ENCODE data around the gene KIR2DL3.
"Not testable (repeated sequence)": the region's sequence is repeated elsewhere in the genome, so short reads cannot be mapped to it uniquely, and the experiment has no call there.

Gene KIR2DL3

DNA sequence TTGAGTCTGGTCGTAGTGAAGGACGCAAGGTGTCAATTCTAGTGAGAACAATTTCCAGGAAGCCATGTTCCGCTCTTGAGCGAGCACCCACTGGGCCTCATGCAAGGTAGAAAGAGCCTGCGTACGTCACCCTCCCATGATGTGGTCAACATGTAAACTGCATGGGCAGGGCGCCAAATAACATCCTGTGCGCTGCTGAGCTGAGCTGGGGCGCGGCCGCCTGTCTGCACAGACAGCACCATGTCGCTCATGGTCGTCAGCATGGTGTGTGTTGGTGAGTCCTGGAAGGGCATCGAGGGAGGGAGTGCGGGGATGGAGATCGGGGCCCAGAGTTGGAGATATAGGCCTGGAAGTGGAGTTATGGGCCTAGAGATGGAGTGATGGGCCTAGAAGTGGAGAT is at the start of gene KIR2DL3:
KIR2DL3 (plus strand) TSS at position 208 of the 400 bp plus-strand sequence; CDS start at position 241, 33 bp downstream.
- H3K4me3 ChIP-seq (ENCODE audit: low read length), result not testable (repeated sequence)

DNA sequence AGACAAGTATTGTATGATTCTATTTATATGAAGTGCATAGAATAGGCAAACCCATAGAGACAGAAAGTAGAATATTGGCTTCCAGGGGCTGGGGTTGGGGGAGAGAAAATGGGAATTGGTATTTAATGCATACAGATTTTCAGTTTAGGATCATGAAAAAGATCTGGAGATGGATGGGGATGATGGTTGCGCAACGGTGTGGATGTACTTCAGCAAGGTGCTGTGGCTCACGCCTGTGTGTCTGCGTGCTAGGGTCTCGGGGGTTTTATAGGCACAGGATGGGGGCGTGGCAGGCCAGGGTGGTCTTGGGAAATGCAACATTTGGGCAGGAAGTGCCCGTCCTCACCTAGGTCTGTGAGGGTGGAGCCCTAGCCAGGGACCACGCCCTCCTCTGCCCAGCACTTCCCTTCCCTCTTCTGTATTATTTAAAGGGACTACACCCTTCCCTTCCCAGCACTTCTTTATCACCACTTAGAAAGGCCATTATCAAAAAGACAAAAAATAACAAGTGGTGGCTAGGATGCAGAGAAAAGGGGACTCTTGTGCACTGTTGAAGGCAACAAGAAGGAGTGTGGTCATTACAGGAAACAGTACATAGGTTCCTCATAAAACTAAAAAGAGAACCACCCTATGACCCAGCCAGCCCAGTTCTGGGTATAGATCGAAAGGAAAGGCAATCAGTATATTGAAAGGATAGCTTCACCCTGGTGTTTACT is 46.6 kb upstream of the KIR2DL3 start:
- H3K4me3 ChIP-seq (ENCODE audit: low read length), result no peak overlapping the region
- TF ChIP-seq ZNF274 (IDR thresholded peaks at IDR 0.05; ENCODE audit: low read depth, low read length), result no peak

DNA sequence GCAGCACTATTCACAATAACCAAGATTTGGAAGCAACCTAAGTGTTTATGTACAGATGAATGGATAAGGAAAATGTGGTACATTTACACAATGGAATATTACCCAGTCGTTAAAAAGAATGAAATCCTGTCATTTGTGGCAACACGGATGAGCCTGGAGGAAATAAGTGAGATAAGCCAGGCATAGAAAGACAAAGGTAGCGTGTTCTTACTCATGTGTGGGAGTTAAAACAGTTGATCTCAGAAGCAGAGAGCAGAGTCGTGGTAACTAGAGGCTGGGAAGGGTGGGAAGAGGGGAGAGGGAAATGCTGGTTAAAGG is 46.1 kb upstream of the KIR2DL3 start:
- H3K4me3 ChIP-seq (ENCODE audit: low read length), result no peak overlapping the region
- TF ChIP-seq ZNF274 (IDR thresholded peaks at IDR 0.05; ENCODE audit: low read depth, low read length), result no peak

DNA sequence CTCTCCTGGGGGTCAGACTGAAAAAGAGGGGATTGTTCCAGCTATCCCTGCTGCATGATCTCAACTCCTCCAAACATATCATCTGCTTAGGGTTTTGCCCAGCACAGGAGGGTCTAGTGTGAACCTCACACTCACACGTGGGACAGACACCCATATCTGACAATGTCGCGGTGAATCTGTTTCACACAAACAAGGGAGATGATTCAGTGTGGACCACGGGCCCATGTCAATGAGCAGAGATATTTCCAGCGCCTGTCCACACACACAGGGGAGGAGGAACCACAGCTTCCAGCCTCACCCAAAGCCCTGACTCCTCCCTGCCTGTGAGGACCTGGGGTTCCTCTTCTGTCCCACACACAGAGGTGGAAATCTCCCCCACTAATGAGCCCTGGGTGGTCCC is 43.7 kb upstream of the KIR2DL3 start:
- TF ChIP-seq ZNF274 (IDR thresholded peaks at IDR 0.05; ENCODE audit: low read depth, low read length), result no peak
- H3K4me3 ChIP-seq (ENCODE audit: low read length), result no peak overlapping the region

DNA sequence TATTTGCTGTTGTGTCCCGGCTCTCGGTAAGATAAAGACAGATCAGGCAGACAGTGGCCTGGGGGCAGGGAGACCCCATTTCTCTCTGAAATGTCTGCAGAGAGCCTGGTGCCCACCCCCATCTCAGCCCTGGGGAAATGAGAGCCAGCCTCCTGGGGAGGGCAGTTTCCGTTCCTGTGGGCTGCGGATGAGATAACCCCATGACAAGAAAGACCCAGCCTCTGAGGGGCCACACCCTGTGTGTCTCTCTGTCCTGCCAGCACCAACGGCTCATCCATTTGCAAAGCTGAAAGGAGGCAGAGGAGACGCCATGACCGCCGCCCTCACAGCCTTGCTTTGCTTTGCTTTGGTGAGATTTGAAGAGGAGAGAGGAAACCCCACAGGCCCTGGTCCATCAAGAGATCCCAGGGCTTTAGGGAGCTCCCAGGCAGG is 42.2 kb upstream of the KIR2DL3 start:
- no peak for TF ChIP-seq ZNF274 (IDR thresholded peaks at IDR 0.05; ENCODE audit: low read depth, low read length)
- no peak overlapping the region for H3K4me3 ChIP-seq (ENCODE audit: low read length)

DNA sequence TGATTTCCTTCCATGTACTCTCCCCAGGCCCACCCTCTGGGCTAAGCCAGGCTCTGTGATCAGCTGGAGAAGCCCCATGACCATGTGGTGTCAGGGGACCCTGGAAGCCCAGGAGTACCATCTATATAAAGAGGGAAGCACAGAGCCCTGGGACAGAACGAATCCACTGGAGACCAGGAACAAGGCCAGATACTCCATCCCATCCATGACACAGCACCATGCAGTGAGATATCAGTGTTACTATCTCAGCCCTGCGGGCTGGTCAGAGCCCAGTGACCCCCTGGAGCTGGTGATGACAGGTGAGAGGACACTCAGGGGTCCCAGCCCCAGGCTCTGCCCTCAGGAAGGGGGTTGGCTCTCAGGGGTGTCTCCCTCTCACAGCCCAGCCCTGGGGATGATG is 41.5 kb upstream of the KIR2DL3 start:
- TF ChIP-seq ZNF274 (IDR thresholded peaks at IDR 0.05; ENCODE audit: low read depth, low read length), result no peak
- no peak overlapping the region for H3K4me3 ChIP-seq (ENCODE audit: low read length)

DNA sequence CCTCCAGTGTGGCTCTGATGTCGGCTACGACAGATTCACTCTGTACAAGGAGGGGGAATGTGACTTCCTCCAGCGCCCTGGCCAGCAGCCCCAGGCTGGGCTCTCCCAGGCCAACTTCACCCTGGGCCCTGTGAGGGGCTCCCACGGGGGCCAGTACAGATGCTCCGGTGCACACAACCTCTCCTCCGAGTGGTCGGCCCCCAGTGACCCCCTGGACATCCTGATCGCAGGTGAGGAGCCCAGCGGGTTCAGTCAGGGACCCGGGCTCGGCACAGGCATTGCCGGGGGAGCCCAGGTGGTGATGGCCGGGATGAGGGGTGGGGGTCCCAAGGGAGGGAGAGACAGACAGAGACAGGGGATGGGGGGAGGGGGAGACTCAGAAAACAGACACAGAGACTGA is 40.6 kb upstream of the KIR2DL3 start:
- not testable (repeated sequence) for H3K4me3 ChIP-seq (ENCODE audit: low read length)

DNA sequence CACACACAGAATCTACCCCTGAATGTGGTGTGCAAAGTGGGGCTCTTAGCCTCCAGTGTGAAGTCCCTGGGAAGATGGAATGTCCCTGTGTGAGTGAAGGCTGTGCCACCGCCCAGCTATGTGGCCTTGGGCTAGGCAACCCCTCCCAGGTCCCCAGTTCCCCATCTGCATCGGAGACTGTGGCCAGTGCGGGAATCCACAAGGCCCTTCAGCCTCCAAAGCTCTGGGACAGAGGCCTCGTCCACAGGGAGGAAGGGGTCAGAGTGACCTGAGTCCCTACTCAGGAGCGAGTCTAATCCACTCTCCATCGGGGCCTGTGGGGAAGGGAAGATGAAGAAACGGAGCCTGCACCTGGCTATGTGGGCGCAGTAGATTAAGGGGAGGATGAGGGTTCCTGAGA is 33.4 kb upstream of the KIR2DL3 start:
- no peak for TF ChIP-seq ZNF274 (IDR thresholded peaks at IDR 0.05; ENCODE audit: low read depth, low read length)
- H3K4me3 ChIP-seq (ENCODE audit: low read length), result no peak overlapping the region

DNA sequence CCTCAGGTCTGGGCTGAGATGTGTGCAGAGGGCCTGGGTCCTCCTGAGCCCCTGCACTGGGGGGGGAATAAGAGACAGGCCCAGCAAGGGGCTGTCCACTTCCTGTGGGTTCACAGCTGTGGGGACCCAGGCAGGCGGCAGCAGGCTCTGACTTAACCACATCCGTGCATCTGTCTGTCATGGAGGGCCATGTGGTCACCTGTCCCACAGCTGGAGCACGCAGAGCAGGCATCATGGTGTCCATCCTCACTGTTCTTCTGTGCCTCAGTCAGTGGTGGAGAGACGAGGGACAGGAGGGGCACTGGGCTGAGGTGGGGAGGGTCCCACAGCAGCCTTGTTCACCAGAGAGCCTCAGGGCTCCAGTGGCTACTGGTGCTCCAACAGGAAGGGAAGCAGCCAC is 30.4 kb upstream of the KIR2DL3 start:
- no peak overlapping the region for H3K4me3 ChIP-seq (ENCODE audit: low read length)
- TF ChIP-seq ZNF274 (IDR thresholded peaks at IDR 0.05; ENCODE audit: low read depth, low read length), result no peak

DNA sequence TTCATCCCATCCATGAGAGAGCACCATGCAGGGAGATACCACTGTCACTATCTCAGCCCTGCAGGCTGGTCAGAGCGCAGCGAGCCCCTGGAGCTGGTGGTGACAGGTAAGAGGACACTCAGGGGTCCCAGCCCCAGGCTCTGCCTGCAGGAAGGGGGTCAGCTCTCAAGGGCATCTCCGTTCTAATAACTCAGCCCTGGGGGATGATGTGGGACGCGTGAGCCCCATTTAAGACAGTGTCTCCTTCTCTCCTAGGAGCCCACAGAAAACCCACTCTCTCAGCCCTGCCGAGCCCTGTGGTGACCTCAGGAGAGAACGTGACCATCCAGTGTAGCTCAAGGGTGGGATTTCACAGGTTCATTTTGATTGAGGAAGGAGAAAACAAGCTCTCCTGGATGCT is 29.5 kb upstream of the KIR2DL3 start:
- TF ChIP-seq ZNF274 (IDR thresholded peaks at IDR 0.05; ENCODE audit: low read depth, low read length), result no peak

DNA sequence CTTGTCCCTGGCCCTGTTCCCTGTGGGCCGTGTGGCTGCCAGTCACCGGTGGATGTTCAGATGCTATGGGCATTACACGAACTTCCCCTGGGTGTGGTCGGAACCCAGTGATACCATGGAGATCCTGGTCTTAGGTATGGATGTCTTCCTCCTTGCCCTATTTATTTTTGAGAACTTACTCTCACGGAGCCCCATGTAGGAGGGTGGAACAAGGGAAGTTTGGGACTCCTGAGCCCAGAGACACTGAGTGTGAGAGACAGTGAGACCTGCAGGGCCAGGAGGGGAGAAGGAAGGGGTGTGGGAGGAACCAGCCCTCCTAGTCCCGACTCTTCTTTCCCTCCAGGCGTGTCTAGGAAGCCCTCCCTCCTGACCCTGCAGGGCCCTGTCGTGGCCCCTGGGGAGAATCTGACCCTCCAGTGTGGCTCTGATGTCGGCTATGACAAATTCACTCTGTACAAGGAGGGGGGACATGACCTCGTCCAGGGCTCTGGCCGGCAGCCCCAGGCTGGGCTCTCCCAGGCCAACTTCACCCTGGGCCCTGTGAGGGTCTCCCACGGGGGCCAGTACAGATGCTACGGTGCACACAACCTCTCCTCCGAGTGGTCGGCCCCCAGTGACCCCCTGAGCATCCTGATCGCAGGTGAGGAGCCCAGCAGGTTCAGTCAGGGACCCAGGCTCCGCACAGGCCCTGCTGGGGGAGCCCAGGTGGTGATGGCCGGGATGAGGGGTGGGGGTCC is 28.9 kb upstream of the KIR2DL3 start:
- no peak overlapping the region for H3K4me3 ChIP-seq (ENCODE audit: low read length)
- TF ChIP-seq ZNF274 (IDR thresholded peaks at IDR 0.05; ENCODE audit: low read depth, low read length), result no peak

More for the DNA sequence above, 29.5 kb upstream of the KIR2DL3 start:
- no peak overlapping the region for H3K4me3 ChIP-seq (ENCODE audit: low read length)

DNA sequence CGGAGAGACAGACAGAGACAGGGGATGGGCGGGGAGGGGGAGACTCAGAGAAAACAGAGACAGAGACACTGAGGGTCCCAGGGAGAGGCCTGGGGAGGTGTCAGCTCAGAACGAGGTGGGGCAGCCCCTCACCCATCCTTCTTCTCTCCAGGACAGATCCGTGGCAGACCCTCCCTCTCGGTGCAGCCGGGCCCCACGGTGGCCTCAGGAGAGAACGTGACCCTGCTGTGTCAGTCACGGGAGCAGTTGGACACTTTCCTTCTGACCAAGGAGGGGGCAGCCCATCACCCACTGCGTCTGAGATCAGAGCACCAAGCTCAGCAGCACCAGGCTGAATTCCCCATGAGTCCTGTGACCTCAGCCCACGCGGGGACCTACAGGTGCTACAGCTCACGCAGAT is 28.4 kb upstream of the KIR2DL3 start:
- not testable (repeated sequence) for H3K4me3 ChIP-seq (ENCODE audit: low read length)

DNA sequence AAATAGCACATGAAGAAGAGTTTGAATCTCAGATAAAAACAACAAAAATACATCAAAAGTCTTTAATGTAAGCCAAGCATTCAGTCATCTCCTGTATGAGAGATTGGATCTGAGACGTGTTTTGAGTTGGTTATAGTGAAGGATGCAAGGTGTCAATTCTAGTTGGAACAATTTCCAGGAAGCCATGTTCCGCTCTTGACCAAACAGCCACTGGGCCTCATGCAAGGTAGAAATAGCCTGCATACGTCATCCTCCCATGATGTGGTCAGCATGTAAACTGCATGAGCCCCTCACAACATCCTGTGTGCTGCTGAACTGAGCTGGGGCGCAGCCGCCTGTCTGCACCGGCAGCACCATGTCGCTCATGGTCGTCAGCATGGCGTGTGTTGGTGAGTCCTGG is 14.2 kb upstream of the KIR2DL3 start, which contains the start of gene KIR3DL3:
KIR3DL3 (plus strand) TSS at position 301 of the 400 bp plus-strand sequence; CDS start at position 356, 55 bp downstream.
- no peak within 1 kb of the TSS for H3K4me3 ChIP-seq (ENCODE audit: low read length)
- no peak for TF ChIP-seq ZNF274 (IDR thresholded peaks at IDR 0.05; ENCODE audit: low read depth, low read length)

DNA sequence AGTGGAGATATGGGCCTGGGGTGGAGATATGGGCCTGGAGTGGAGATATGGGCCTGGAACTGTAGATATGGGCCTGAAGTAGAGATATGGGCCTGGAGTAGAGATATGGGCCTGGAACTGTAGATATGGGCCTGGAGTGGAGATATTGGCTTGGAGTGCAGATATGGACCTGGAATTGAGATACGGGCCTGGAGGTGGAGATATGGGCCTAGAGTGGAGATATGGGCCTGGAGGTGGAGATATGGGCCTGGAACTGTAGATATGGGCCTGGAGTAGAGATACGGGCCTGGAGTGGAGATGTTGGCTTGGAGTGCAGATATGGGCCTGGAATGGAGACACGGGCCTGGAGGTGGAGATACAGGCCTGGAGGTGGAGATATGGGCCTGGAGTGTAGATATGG is 13.7 kb upstream of the KIR2DL3 start:
- H3K4me3 ChIP-seq (ENCODE audit: low read length), result no peak overlapping the region
- no peak for TF ChIP-seq ZNF274 (IDR thresholded peaks at IDR 0.05; ENCODE audit: low read depth, low read length)

DNA sequence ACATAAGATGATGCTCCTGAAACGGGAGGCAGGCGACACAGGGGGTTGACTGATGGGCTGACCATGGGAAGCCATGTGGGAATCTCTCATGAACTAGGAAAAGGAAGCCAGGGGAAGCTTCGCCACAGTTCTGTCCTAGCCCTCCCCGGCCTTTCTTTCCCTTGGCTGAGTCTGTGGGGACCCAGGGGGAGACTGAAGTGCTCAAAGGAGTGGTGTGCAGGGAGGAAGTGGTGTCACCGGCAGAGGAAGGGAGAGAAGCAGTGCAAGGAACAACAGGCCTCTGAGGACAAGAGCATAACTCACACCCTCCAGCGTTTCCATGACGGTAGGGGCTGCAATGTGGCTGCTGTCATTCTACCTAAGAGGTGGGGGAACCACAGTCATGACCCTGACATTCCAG is 13.0 kb upstream of the KIR2DL3 start:
- no peak for TF ChIP-seq ZNF274 (IDR thresholded peaks at IDR 0.05; ENCODE audit: low read depth, low read length)
- no peak overlapping the region for H3K4me3 ChIP-seq (ENCODE audit: low read length)

DNA sequence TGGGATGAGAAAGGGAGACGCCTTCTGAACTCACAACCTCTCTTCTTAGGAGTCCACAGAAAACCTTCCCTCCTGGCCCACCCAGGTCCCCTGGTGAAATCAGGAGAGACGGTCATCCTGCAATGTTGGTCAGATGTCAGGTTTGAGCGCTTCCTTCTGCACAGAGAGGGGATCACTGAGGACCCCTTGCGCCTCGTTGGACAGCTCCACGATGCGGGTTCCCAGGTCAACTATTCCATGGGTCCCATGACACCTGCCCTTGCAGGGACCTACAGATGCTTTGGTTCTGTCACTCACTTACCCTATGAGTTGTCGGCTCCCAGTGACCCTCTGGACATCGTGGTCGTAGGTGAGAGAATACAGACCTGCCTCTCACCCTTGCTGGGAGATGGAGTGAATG is 10.8 kb upstream of the KIR2DL3 start:
- no peak for TF ChIP-seq ZNF274 (IDR thresholded peaks at IDR 0.05; ENCODE audit: low read depth, low read length)
- no peak overlapping the region for H3K4me3 ChIP-seq (ENCODE audit: low read length)

Data from GM08714 (cell line).